Gastrocnemius medialis (tissue), 4 donors: ENCODE data around the gene KIAA0319L.

ENCODE experiments used
- CTCF ChIP-seq, 5 experiments: fragments of 450-650 bp in 3 of 5; fragments of 200-600 bp in 2 of 5; sonication (generic) in 2 of 5; IDR thresholded peaks in 4 of 5; conservative IDR thresholded peaks in 1 of 5; 1 replicate in 4 of 5; 2 replicates in 1 of 5; pipeline ENCODE4 v1.5.1; 2016 to 2019; ENCODE audit warnings: antibody characterized with exemption in 5 of 5, mild to moderate bottlenecking in 3 of 5, moderate library complexity in 3 of 5
- POLR2A ChIP-seq, 2 donors: fragments of 450-650 bp; IDR thresholded peaks; one replicate each; pipeline ENCODE4 v1.6.1; 2017; ENCODE audit warnings: antibody characterized with exemption in 2 of 2, mild to moderate bottlenecking in 2 of 2, moderate library complexity in 2 of 2

GRCh38 chr1:35428360-35428759, 128.8 kb downstream of the KIAA0319L start:
- TF ChIP-seq CTCF (IDR thresholded peaks at IDR 0.05 in 4 of 5, conservative IDR thresholded peaks at IDR 0.05 in 1 of 5) (no peak), POLR2A (IDR thresholded peaks at IDR 0.05) (no peak)
